GM19324 (cell line): Measurements from ENCODE around the gene CEP78.

Experiments used
- ATAC-seq: cut with Tn5 transposase; IDR thresholded peaks from one replicate; pipeline ENCODE4 v1.9.1; 2021; ENCODE audit warnings: mild to moderate bottlenecking, moderate library complexity; ENCODE audit not compliant: unreplicated experiment, low FRiP score

The CEP78 gene

DNA sequence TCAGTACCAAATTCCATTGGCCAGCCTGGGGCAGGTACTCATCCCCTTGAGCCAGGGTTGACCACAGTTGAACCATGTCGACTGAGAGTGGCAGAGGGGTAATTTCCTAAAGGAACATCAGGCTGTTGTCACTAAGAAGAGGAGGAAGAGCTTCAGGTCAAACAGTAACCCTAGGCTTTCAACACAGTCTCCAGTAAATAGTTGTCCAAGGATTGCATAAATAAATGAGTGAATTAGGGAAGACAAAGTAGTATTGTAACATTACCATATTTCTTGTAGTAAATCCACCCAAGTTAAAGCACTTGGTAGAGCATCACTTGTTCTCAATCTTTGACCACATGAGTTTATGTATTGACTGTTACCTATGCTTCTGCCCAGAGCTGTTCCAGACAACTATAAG is 68.5 kb downstream of the CEP78 start:
- ATAC-seq: no peak

DNA sequence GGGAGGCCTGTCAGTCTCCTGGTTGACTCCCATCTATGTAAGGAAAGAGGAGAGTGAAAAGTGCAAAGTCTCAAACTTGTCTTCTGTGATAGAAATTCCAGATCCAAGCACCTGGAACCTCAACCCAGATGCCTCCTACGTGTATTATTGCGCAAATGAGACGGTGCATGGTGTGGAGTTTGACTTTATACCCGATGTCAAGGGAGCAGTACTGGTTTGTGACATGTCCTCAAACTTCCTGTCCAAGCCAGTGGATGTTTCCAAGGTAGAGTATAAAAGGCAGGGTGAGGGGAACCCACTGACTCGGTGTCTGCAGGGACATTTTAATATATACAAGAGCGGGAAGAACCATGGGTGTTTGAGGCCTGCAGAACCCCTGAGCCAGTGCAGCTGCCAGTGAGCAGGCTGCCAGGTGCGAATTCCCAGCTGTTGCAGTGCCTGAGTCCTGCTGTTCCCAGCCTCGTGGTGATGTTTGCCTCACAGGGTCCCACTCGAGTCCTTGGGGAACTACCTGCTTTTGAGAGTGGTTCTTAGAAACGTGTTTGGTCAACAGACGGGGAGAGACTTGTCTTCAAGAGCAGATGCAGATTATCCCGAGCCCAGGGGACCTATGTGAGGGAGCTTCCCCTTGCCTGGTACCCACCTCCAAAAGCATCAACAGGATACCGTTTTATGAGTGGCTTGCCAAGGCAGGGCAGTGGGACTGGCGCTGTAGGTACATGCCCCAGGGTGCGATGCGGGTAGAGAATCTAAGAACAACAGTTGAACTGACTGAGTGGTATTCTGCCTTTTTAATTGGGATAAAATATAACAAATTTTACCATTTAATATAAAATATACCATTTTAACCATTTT is 70.6 kb downstream of the CEP78 start:
- ATAC-seq: no peak

DNA sequence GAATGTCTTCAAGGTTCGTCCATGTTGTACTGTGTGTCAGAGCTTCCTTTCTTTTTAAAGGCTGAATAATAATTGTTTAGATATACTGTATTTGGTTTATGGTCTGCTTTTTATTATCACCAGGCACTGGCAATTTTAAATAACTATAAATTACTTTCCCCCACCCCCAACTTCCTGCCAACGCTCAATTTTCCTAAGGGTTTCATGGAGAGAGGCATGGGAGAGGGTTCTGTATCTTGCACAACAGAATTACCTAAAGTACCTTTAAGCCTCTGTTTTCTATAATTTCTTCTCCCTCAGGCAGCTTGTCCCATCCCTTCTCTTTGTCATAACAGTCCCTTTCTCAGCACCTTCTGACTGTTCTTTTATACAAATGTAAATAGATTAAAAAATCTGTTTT is 71.5 kb downstream of the CEP78 start:
- no peak for ATAC-seq

DNA sequence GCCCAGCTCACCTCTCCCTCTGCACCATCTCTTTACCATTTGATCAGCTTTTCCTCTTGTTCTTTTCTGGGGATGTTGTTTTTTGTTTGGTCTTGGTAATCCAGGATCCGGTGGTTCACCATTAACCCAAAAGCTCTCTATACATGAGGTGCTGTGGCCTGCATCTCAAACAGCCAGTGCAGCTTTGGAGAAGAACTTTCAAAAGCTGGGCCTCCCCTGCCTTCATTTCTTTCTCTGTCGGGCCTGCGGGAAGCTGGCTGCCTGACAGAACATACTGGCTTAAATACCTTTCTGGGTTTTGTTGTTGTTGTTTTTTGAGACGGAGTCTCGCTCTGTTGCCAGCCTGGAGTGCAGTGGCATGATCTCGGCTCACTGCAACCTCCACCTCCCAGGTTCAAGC is 73.2 kb downstream of the CEP78 start:
- ATAC-seq: no peak

DNA sequence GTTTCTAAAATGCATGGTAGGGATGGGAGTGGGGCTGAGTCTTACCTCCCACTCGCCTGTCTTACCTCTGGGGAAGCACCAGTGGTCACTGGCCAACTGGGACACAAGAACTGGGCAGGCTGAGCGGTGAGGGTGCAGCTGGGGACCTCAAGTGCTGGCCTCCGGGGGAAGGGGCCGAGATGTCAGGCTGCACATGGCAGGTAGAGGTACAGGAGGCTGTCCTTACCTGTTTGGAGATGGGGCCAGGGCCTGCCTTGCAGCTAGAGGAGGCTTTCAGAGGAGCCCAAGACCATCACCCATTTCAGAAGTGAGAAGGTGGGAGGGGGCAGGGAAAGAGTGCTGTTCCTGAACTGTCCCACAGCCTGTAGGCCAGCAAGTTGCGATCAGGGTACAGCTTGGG is 75.2 kb downstream of the CEP78 start:
- no peak for ATAC-seq

DNA sequence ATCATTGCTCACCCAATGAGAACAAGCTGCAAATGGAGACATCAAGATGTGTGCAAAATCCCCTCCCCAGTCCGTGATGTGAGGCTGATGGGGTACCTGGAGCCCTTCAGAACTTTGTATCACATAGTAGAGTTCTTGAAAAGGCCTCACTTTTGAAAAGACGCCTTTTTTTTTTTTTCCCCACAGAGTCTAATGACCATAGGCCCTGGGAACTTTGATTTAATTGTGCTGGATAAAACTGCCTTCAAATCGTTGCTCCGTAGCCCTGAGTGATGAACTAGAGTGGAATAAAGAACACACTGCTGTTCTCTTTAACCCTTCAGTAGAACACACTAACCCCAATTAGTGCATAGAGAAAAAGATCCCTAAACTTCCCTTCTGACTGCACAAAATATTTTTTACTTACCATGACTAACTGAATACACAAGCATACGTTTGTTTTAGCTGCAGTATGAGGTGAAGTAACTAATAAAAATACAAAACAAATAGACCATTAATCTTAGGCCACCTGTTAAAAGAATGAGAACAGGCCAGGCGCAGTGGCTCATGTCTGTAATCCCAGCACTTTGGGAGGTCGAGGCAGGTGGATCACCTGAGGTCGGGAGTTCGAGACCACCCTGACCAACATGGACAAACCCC is 76.1 kb downstream of the CEP78 start:
- ATAC-seq: no peak

DNA sequence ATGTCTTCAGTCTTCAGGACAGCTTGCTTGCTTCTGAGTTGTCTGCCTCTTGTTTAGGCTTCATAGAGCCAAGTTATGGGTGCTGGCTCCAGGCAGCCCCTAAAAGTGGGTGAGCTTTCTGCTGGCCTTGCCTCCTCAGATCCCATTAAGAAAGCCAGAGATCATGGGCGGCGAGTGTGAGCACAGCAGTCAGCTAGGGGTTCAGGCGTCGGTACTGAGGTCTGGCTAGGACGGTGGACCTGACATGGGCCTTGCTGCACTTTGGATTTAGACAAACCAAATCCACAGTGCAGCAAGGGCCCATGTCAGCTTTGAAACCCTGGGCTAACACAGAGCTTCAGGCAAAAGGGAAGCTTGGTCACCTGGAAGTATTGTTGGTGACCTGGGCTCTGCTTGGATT is 78.7 kb downstream of the CEP78 start:
- ATAC-seq: no peak

DNA sequence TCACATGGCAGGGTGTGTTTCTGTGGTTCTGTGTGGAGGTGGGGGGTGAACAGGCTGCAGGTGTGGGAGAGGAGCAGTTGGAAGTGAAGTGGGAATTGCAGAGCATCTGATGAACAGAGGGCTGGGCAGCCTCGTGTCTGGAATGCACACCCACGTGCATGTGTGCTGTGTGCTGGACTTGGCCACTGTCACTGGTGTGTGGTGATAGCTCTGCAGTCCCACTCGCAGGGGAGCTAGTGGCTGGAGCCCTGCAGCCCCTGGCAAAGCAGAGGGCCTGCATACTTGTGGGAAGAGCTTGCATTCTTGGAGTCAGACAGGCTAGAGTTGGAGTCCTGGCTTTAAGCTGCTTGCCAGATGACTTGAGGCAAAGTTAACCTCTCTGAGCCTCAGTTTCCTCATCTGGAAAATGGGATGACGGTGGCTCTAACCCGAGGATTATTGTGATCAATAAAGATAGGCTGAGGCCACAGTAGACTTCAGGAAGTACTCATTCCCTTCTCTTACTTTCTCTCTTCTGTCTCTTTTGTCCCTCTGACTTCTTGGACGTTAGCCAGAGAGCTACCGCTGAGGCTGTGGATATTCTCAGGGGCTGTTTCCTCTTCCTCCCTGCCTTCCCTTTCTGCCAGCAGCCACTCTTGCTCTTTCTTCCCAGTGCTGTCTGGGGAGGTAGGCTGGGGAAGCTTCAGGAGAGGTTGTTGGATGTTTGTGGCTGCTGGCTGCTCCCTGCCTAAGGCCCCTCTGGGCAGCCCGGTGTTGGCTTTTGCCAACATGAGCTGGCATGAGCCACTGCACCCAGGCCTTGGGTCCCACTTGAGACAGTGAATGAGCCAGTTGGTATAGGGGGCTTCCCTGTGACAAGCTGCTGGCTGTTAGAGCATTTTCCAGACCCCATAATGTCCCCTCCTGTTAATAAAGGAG is 79.3 kb downstream of the CEP78 start:
- ATAC-seq: no peak

DNA sequence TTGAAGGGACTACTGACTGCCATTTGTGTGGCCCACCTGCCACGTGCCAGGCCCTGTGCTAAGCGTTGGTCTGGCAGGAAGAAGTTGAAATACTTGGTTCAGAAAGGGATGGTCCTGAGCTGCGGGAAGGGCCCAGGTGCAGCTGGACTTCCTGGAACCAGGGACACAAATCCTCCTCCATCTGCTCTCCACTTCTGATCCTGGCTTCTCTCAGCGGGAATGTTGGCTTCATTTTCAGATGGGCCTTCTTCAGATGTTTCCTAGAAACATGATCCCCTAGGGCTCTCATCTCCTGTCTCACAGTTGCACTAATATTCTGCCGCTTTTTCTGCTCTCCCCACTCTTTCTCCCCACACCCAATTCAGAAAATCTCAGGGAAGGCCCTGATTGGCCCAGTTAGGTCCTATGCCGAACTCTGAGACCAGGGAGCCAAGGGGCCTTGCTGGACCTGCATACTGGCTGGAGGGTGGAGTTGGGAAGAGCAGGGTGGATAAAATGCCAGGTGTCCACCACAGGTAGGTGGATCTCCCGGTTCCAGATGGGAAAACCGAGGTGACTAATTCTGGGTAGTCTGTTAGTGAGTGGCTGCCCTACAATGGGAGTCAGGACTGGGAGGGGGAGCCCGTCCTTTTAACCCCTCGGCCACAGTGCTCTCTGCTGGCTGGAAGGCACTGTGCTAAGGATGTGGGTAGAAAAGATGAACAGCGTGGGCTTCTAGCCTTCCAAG is 80.5 kb downstream of the CEP78 start:
- ATAC-seq: no peak

DNA sequence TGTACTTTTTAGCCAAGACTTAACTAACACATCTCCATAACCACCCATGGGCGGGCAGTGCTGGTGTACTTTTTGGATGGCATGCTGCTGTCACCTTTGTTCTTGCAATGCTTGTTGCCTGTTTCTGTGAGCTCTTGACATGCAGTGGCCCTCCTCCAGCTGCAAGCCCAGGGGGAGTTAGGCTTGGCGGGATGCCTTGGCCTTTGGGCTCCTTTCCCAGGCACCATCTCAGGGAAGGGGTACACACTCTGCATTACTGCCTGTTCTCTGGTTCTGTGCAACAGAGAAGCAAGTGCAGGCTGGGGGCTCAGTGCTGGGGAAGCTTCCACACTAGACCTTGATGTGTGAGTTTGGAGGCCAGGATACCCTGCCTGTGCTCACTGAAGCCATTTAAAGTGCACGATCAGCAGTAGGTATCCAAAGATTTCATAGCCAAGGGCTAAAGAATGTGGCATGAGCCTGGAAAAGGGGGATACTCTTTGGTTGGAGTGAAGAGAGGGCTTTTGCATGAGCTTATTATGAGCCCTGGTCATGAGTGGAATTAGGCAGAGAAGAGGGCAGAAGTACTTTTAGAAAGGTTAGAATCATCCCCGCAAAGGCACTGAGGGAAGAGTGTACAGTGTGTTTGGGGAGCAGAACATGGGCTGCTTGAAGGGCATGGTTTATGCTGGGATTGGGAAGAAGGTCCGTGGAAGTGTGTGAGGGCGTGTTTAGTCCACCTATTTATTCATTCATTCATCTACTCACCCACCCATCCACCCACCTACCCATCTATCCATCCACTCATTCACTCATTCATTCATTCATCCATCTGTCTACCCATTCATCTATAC is 83.5 kb downstream of the CEP78 start:
- no peak for ATAC-seq

DNA sequence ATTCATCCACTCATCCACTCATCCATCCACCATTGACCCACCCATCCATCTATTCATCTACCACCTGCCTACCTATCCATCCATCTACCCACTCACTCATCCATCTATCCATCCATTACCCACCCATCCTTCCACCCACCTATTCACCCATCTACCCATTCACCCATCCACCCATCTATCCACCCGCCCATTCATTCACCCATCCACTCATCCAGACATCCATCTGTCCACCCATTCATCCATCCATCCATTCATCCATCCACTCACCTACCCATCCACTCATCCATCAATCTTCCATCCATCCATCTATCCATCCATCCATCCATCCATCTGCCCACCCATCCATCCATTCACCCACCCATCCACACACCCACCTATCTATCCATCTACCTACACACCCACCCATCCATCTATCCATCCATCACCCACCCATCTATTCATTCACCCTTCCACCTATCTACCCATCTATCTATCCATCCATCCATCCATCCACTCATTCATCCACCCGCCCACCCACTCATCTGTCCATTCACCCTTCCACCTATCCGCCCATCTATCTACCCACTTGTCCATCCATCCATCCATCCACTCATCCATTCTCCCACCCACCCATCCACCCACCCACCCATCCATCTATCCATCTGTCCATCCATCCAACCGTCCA is 84.3 kb downstream of the CEP78 start:
- ATAC-seq: no peak

DNA sequence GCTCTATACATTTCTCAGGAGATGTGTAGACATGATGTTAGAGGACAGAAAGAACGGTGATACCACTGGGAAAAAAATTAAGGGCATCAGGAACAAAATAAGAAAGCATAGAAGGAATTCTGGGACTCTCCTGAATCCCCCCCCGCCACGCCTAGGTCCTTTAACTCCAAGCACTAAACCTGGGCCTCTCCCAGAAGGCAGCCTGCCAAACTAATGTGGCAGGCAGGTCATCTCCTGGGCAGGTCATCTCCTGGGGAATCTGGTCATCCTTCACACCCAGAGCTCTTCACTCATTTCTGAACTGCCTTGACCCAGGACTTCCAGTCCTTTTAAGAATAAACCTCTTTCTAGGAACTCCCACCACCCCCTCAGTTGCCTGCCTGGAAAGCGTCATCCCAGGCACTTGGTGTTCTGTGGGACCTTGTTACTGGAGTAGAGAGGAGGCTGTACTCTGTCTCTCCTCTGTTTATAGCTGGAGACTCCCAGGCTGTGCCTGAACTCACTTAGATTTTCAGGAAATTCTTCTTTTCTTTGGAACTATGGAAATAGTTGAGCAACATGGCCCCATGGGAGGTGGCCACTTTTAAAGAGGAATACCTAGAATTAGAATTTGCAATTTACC is 85.1 kb downstream of the CEP78 start:
- no peak for ATAC-seq

DNA sequence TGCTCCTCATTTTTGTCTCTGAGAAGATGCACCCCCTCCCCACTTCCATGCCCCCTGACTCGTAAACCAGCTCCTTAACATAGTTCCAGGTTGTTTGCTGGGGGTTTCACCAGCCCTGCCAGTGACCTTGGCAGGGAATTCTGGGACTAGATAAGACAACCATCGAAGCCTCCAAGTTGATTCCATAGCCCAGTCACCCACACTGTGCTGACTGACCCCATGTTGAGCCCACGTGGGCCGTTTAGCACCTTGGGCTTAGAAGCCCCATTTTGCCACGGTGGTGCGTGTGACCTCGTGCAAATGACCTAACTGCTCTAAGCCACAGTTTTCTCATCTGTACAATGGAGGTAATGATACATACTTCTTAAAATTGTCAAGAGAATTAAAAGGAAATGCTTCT is 85.6 kb downstream of the CEP78 start:
- no peak for ATAC-seq

DNA sequence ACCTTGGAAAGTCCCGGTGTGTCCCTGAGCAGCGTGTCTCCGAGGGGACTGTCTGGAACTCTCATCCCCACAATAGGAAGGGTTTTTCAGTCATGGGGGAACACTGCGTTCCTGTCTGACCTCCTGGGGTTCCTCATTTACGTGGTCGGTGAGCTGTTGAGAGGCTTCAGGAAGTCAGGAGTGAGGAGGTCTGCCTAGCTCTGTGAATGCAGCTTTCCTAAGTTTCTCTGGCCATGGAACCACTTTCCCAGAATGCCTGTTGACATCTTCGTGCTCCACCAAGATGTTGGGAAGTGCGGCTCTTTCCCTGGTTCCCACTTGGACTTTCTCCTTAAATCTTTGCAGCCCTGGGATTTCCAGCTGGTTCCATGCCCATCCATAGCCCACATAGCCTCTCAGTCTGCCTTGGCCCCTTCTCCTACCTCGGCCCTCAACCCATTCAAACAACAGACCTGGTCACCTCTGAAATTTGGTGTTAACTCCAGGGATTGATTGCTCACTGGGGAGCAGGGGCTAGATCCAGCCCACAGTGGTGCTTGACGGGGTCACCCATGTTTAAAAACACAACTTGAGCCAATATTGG is 88.3 kb downstream of the CEP78 start:
- no peak for ATAC-seq

DNA sequence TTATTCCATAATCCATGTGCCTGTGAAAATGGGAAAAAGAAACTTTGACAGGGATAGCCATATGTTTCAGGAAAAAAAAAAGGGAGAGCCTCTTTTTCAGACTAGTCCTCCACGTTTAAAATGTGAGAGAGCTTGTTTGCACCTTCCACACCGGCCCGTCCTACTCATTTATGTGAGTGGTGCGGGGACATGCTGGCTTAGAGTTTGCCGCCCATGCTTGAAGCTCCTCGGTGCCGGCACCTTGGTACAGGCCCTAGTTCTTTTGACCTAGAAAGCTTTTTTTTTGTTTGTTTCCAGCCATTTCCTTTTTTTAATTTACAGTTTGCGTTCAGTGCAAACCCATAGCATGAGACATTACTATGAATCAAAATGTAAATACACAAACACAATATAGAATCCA is 88.8 kb downstream of the CEP78 start:
- ATAC-seq: no peak

DNA sequence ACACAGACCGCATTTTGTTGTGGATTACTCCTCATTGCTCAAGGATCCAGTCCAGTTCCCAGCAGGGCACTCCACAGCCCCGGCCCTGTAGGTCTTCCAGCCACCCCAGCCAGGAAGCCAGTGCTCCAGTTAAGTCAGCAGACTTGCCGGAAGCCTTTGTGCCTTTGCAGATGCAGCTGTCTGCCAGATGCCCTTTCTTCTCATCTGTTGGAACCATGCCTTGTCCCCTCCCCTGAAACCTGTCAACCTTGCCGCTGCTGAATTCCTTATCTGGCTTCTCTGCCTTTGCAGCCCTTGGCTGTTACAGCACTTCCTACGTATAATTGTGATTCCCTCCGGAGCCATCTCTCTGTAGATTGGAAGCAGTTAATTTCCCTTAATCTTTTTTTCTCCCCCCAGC is 89.5 kb downstream of the CEP78 start:
- ATAC-seq: no peak

DNA sequence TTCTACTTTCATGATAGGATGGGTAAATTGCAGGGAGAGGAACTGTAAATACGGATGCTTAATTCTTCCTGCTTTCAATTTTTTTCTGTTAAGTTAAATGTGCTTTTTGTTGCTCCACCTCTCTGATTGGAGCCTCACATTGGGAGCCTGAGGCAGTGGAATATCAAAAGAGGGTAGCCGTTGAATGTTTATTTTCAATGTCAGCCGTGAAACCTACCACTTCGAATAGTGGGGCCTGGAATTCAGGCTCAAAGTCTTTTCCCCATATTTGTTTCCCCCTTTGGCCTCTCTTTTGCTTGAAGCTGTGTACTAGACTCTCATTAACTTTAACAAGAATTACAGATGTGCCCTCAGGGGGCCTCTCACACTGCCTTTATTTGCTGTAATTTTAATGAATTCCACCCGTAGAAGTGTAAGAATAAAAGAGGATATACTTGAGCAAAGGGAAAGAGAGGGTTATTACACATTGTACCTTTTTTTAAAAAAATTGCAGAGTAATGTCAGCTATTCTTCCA is 90.0 kb downstream of the CEP78 start:
- no peak for ATAC-seq

DNA sequence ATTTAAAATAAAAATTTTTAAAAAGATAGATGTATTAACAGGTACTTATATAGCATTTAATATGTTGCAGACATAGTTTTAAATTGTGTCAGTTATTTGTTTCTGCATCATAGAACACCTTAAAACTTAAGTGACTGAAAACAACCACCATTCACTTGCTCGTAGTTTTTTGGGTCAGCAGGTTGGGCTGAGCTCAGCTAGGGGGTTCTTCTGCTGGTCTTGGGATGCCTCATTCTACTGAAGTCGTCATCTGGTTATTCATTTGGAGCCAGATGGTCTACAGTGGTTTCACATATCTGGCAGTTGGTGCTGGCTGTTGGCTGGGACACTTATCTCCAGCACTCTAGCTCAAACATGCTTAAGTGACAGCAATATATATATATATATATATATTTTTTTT is 90.7 kb downstream of the CEP78 start:
- no peak for ATAC-seq
